Uterus (tissue), 2 donors: Measurements from ENCODE around the gene HS6ST1.

Source experiments
- POLR2A ChIP-seq, 2 donors: fragments of 450-650 bp; IDR thresholded peaks; one replicate each; pipeline ENCODE4 v1.6.1; 2016; ENCODE audit warnings: antibody characterized with exemption in 2 of 2, mild to moderate bottlenecking in 1 of 2, moderate library complexity in 1 of 2
- TF ChIP-seq, protein P1 (sequence below), 4 experiments: fragments of 200-600 bp in 2 of 4; fragments of 450-650 bp in 2 of 4; sonication (generic) in 2 of 4; IDR thresholded peaks; one replicate each; pipeline ENCODE4 v1.5.1; 2016 to 2019; ENCODE audit warnings: antibody characterized with exemption in 4 of 4, mild to moderate bottlenecking in 2 of 4, moderate library complexity in 1 of 4

- TF ChIP-seq, protein P1, sequence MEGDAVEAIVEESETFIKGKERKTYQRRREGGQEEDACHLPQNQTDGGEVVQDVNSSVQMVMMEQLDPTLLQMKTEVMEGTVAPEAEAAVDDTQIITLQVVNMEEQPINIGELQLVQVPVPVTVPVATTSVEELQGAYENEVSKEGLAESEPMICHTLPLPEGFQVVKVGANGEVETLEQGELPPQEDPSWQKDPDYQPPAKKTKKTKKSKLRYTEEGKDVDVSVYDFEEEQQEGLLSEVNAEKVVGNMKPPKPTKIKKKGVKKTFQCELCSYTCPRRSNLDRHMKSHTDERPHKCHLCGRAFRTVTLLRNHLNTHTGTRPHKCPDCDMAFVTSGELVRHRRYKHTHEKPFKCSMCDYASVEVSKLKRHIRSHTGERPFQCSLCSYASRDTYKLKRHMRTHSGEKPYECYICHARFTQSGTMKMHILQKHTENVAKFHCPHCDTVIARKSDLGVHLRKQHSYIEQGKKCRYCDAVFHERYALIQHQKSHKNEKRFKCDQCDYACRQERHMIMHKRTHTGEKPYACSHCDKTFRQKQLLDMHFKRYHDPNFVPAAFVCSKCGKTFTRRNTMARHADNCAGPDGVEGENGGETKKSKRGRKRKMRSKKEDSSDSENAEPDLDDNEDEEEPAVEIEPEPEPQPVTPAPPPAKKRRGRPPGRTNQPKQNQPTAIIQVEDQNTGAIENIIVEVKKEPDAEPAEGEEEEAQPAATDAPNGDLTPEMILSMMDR (IDR thresholded peaks at IDR 0.05), result no peak
- TF ChIP-seq POLR2A (IDR thresholded peaks at IDR 0.05), result no peak
Observed at GRCh38 chr2:128314348-128315121, 4.1 kb downstream of the HS6ST1 start.
